SK-N-SH treated with all-trans-retinoic acid at 6 μM for 48 hours (cell line): ENCODE data around the gene SNRPD3.

Experiments used
- ARNTL ChIP-seq: fragments of 450-650 bp; formaldehyde crosslinking; IDR thresholded peaks from 2 replicates; pipeline ENCODE4 v1.5.0; 2020; ENCODE audit warnings: low read depth, mild to moderate bottlenecking, moderate library complexity, borderline replicate concordance
- CSDC2 ChIP-seq: fragments of 250-450 bp; sonication (Bioruptor Pico); IDR thresholded peaks from 2 replicates; pipeline ENCODE4 v1.5.0; 2020; ENCODE audit warnings: mild to moderate bottlenecking, moderate library complexity
- OSR1 ChIP-seq: fragments of 250-450 bp; sonication (Bioruptor Pico); IDR thresholded peaks from 2 replicates; pipeline ENCODE4 v1.8.0; 2022; ENCODE audit warnings: moderate library complexity, mild to moderate bottlenecking, inconsistent platforms
- RARB ChIP-seq: fragments of 250-450 bp; sonication (Bioruptor Pico); IDR thresholded peaks from 2 replicates; pipeline ENCODE4 v1.8.0; 2021; ENCODE audit warnings: mild to moderate bottlenecking, moderate library complexity
- TCF4 ChIP-seq: fragments of 250-450 bp; sonication (Bioruptor Pico); IDR thresholded peaks from 2 replicates; pipeline ENCODE4 v1.8.0; 2021; ENCODE audit warnings: mild to moderate bottlenecking, moderate library complexity, borderline replicate concordance
- TOX ChIP-seq: fragments of 250-450 bp; sonication (Bioruptor Pico); IDR thresholded peaks from 2 replicates; pipeline ENCODE4 v1.8.0; 2021; ENCODE audit warnings: mild to moderate bottlenecking, moderate library complexity, borderline replicate concordance
- ZFP3 ChIP-seq: fragments of 250-450 bp; sonication (Bioruptor Pico); IDR thresholded peaks from 2 replicates; pipeline ENCODE4 v1.5.0; 2020; ENCODE audit warnings: mild to moderate bottlenecking, moderate library complexity
- ZFP30 ChIP-seq: fragments of 450-650 bp; formaldehyde crosslinking; IDR thresholded peaks from 2 replicates; pipeline ENCODE4 v1.5.0; 2022; ENCODE audit warnings: mild to moderate bottlenecking, moderate library complexity
- ZNF565 ChIP-seq: fragments of 450-650 bp; formaldehyde crosslinking; conservative IDR thresholded peaks from 2 replicates; pipeline ENCODE4 v1.5.0; 2020; ENCODE audit warnings: low read depth, mild to moderate bottlenecking, moderate library complexity
- ZNF70 ChIP-seq: fragments of 450-650 bp; formaldehyde crosslinking; IDR thresholded peaks from 2 replicates; pipeline ENCODE4 v1.5.0; 2020; ENCODE audit warnings: mild to moderate bottlenecking, moderate library complexity
- TF ChIP-seq, protein P1 (sequence below): fragments of 250-450 bp; sonication (Bioruptor Pico); IDR thresholded peaks from 2 replicates; pipeline ENCODE4 v1.8.0; 2021; ENCODE audit warnings: low read depth, mild to moderate bottlenecking, moderate library complexity, borderline replicate concordance
- TF ChIP-seq, protein P2 (sequence below): fragments of 250-450 bp; sonication (Bioruptor Pico); IDR thresholded peaks from 2 replicates; pipeline ENCODE4 v1.8.0; 2020; ENCODE audit warnings: mild to moderate bottlenecking, moderate library complexity, borderline replicate concordance
- TF ChIP-seq, protein P3 (sequence below): fragments of 250-450 bp; sonication (Bioruptor Pico); IDR thresholded peaks from 2 replicates; pipeline ENCODE4 v1.5.1; 2020; ENCODE audit warnings: low read depth, mild to moderate bottlenecking, moderate library complexity

DNA sequence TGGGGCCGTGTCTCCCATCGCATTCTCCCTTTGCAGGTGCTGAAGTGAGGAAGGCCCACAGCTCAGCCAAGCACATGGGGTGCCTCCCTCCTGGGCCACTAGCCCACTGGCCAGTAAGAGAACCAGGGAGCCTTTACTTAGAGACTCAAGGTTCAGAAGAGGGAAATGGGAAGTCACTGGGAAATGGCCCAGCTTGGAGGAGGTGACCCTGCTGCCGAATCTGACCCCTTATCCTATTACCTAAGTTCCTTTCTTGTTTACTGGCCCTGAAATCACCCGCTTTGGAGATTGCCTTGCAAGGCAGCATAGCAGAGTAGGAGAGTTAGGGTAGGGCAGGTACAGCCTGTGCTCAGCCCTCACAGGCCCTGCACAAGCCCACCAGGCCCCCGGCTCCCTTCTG lies 36.3 kb upstream of the SNRPD3 start:
- TF ChIP-seq CSDC2 (no peak), ZFP30 (no peak), ZNF565 (CRISPR knock-in tag) (no peak), RARB (CRISPR knock-in tag) (no peak), TCF4 (no peak), TOX (CRISPR knock-in tag) (no peak), OSR1 (no peak), ZFP3 (CRISPR knock-in tag) (no peak), ARNTL (no peak), ZNF70 (CRISPR knock-in tag) (no peak)
- TF ChIP-seq, protein P1, sequence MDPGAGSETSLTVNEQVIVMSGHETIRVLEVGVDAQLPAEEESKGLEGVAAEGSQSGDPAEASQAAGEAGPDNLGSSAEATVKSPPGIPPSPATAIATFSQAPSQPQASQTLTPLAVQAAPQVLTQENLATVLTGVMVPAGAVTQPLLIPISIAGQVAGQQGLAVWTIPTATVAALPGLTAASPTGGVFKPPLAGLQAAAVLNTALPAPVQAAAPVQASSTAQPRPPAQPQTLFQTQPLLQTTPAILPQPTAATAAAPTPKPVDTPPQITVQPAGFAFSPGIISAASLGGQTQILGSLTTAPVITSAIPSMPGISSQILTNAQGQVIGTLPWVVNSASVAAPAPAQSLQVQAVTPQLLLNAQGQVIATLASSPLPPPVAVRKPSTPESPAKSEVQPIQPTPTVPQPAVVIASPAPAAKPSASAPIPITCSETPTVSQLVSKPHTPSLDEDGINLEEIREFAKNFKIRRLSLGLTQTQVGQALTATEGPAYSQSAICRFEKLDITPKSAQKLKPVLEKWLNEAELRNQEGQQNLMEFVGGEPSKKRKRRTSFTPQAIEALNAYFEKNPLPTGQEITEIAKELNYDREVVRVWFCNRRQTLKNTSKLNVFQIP (CRISPR knock-in tag): no peak
- TF ChIP-seq, protein P2, sequence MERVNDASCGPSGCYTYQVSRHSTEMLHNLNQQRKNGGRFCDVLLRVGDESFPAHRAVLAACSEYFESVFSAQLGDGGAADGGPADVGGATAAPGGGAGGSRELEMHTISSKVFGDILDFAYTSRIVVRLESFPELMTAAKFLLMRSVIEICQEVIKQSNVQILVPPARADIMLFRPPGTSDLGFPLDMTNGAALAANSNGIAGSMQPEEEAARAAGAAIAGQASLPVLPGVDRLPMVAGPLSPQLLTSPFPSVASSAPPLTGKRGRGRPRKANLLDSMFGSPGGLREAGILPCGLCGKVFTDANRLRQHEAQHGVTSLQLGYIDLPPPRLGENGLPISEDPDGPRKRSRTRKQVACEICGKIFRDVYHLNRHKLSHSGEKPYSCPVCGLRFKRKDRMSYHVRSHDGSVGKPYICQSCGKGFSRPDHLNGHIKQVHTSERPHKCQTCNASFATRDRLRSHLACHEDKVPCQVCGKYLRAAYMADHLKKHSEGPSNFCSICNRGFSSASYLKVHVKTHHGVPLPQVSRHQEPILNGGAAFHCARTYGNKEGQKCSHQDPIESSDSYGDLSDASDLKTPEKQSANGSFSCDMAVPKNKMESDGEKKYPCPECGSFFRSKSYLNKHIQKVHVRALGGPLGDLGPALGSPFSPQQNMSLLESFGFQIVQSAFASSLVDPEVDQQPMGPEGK (CRISPR knock-in tag): no peak
- TF ChIP-seq, protein P3, sequence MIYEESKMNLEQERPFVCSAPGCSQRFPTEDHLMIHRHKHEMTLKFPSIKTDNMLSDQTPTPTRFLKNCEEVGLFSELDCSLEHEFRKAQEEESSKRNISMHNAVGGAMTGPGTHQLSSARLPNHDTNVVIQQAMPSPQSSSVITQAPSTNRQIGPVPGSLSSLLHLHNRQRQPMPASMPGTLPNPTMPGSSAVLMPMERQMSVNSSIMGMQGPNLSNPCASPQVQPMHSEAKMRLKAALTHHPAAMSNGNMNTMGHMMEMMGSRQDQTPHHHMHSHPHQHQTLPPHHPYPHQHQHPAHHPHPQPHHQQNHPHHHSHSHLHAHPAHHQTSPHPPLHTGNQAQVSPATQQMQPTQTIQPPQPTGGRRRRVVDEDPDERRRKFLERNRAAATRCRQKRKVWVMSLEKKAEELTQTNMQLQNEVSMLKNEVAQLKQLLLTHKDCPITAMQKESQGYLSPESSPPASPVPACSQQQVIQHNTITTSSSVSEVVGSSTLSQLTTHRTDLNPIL (CRISPR knock-in tag): no peak
